COR-L47 (cell line): ENCODE measurements around the gene TPM1.
A peak's percentile ranks its signal among the peaks of the same experiment; 100 is the strongest.
"Not testable (repeated sequence)": the region's sequence is repeated elsewhere in the genome, so short reads cannot be mapped to it uniquely, and the experiment has no call there.

Source experiments
- DNase-seq: peaks from one replicate; lab custom pipeline; 2025; lab: John Stamatoyannopoulos, UW

The TPM1 gene

GRCh38 chr15:63041974-63042876 is at the start of gene TPM1:
TSS of gene TPM1 (plus strand) at chr15:63042747. CDS start at chr15:63042830, 83 bp downstream.
- peak; percentile 38 for DNase-seq

GRCh38 chr15:62993066-62993465 is 49.5 kb upstream of the TPM1 start:
- DNase-seq = no peak

DNA sequence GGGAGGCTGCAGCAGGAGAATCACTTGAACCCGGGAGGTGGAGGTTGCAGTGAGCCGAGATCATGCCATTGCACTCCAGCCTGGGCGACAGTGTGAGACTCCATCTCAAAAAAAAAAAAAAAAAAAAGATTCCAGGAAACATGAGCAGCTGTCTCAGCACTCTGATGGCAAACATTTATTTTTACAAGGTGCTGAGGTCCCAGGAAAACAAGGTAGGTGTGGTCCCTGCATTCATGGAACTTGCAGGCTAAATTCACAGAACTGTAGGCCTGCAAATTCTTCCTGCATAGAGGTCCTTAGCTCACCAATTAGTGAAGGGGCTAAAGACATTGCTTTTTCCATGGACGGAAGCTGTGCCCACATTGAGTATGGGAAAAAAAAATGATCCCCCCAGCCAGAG is 48.9 kb upstream of the TPM1 start:
- DNase-seq = not testable (repeated sequence)

DNA sequence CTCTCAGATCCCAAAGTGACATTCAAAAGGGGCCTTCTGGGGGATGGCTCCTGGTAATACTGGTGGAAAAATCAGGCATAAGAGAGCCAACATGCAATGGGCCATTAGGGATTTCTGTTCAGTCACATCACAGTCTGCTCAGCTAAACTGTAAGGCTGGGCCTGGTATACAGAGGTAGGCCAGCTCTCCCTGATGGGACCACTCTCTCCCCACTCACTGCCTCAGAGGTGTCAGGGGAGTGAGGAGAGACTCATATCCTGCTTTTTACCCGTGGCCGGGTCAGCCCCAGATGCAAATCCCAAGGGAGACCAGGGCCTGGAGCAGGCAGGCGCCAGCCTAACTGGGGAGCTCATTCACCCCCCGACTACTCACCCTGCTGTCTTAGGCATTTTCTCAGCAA is 48.1 kb upstream of the TPM1 start:
- no peak for DNase-seq

- no peak for DNase-seq
Measured at GRCh38 chr15:62994975-62995681, 47.4 kb upstream of the TPM1 start.

DNA sequence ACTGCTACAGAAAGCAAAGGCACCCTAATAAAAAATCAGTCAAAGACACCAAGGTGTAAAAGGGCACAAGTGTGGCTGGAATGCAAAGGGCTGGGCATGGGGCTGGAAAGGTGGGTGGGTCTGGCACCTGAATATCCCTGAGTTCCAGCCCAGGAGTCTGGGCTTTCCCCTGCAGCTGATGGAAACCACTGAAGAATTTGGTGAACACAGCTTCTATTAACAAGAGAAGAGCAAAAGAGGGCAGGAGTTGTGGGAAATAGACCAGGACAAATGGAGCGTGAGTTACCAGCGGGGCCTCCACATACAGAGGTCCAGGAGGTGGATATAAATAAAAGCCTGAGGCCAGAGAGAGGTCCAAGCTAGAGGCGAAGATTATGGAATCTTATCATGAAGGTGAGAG is 45.1 kb upstream of the TPM1 start:
- no peak for DNase-seq

- no peak for DNase-seq
Measured at GRCh38 chr15:62998262-62998890, 44.2 kb upstream of the TPM1 start.

GRCh38 chr15:62999178-62999577 is 43.4 kb upstream of the TPM1 start:
- DNase-seq = no peak

DNA sequence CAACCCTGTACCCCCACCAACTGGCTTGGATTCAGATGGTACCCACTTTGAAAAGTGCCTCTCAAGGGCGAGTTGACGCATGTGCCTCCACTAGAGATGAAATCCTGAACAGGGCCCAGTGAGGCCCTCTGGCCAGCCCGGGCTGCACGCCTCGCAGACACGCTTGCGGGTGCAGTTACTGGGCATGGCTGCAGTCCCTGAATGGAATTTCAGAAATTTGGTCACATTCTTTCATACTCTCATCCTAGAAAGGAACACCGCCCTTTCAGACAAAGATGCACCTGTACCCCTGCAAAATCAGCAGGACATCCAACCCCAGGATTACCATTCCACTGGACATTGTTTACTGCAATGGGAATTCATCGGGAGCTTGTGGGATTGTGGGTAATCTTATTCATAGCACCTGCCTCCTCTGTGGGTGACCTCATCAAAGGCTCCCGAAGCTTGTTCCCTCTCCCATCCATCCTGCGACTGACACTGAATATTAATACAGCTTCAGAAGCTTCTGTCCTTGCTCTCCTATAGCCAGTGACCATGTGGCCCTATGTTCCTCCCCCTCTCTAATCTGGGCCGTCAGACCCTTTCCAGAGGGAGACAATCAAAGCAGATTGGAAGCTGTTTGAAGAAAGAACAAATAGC is 42.5 kb upstream of the TPM1 start:
- no peak for DNase-seq

GRCh38 chr15:63000706-63001105 is 41.8 kb upstream of the TPM1 start:
- no peak for DNase-seq

DNA sequence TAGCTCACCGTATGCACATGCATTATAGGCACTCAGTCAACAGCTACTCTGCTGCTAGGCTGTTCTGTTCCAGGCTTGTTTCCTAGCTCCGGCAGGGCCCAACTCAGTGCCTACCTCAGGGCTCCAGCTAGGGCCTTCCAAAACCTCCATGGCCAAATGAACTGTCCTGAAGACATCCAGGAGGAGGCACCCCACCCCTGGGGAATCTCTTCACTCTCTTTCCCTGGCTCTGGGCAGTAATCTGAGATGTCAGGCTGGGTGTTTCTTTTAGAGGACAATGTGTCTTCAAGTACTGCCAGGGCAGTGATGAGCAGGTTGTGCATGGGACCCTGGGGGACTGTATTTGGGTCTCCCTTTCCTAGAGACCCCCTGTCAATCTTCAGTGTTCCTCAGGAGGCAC is 38.3 kb upstream of the TPM1 start:
- DNase-seq = no peak

GRCh38 chr15:63006032-63006878 is 36.3 kb upstream of the TPM1 start:
- no peak for DNase-seq

DNA sequence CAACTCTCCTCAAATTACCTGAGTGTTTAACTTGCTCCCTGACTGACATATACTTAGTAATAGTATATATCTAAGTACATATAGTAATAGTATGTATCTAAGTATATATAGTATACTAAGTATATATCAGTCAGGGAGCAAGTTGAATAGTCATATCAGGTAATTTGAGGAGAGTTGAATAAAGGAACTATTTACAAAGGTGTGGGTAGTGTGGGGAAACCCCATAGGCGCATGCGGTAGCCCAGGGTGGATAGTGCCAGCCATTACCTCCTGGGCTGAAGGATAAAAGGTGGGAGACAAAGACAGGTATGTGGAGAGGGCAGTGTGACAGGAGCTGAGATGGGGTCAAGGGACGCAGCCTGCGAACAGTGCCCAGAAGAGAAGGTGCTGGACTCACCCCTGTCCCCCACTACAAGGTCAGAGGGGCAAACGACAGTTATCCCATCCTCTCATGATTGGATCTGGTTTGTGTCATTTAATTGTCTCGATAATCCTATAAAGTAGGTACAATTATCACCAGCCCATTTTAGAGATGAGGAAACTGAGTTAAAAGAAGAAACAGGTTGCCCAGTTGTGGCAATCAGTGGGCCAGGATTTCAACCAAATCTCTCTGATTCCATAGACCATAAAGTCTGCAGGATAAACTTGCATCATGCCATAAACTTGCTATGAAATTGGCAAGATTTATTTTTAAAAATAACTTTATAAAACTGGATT is 34.1 kb upstream of the TPM1 start:
- no peak for DNase-seq

DNA sequence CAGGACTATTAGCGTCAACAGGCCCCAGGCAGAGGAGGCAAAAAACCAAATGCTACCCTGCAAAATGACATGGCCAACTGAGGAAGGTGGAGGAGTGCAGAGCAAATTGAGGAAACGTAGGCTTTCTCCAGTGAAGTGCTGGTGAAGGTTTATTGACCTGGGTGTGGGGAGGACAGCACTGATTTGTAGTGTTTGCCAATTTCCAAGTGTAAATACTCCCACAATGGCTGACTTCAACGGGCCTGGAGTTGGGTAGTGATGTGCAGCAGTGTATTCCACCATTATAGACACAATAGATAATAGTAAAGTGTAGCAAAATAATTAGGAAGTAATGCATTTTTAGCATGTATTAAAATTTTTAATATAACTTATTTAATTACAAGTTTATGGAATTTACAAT is 32.2 kb upstream of the TPM1 start:
- DNase-seq = no peak

DNA sequence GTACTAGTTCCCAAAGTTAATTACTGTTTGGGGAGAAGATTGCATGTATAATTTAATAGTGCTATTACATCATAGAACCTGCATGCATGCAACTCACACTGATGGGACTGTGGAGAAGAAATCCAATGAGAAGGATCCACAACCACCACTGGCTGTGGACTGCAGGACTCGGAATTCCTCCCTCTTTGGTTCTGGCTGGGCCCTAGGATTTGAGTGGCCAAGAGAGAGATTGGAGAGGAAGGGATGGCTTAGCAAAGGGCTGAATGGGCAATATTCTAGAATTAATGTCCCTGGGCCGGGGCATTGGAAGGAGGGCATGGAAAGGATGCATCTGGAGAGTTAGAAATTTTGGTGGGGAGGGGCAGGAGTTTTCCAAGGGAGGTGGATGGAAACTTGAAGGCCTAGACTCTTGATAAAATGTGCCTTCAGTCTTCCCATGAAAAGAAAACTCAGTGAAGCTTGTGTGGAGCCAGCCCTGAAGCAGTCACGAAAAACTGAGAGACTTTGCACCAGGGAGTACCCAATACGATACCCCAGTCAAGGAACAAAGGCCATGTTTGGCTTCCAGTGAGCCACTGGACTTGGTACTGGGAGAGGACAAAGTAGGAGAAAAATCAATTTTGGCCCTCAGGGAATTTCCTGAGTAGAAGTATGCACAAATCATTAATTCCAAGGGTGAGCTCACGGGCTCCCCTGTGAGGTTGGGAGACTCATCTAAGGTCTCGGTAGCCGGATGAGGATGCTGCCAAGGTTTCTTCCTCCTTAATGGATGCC is 31.4 kb upstream of the TPM1 start:
- DNase-seq = no peak

DNA sequence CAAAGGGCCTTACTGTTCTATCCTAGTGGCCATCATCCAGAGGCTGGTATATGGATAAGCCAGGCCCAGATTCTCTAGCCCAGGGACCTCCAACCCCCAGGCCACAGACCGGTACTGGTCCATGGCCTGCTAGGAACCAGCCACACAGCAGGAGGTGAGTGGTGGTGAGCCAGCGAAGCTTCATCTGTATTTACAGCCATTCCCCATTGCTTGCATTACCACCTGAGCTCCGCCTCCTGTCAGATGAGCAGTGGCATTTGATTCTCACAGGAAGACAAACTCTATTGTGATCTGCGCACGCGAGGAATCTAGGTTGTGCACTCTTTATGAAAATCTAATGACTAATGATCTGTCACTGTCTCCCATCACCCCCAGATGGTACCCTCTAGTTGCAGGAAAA is 30.1 kb upstream of the TPM1 start:
- DNase-seq = no peak

DNA sequence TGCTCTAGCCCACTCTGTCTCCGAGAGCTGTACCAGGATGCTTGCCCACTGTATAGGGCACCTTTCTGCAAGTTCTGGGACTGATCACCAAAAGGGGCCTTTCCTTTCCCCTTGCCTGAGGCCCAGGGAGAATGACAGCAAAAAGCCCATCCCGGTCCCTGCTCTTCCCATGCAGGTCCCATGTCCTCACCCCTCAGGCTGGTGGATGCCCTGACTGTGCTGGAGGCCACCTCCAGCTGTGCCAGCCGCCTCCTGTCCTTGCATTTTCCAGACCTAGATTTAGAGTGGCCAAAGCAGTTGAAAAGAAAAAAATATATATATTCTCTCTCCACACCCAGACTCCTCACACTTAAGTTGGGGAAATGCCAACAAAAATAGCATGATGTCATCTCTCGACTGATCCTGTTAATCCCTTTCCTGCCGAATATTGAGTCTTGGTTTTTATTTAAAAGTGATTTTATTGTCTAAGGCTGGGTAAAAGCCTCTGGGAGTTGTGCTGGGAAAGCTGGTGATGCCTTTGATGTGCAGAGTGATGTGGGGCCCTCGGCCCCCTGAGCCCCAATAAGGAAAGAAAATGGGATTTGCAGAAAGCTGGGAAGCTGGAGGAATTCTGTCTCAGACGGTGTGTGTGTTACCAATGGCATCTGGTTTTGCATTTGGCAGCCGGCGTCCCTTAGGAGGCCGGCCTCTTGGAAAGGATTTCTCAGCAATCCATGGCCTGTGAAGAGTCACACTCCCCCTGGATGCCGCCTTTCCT is 29.3 kb upstream of the TPM1 start:
- DNase-seq = no peak

DNA sequence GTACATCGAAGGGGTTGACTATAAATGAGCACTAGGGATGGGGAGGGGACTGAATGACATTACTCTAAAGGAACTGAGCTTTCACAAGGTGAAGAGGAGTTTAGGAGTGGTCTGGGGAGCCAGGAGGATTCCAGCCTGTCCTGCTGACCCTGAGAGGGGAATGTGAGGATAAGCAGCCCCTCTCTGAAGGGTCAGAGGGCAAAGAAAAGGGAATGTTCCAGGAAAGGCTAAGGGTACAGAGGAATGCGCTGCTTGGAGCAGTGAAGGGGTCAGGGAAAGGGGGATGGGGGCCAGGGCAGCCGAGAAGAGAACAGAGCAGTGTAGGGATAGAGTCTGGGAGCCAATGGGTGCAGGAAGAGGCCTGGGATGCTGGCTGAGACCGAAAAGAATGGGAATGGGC is 28.0 kb upstream of the TPM1 start:
- no peak for DNase-seq

DNA sequence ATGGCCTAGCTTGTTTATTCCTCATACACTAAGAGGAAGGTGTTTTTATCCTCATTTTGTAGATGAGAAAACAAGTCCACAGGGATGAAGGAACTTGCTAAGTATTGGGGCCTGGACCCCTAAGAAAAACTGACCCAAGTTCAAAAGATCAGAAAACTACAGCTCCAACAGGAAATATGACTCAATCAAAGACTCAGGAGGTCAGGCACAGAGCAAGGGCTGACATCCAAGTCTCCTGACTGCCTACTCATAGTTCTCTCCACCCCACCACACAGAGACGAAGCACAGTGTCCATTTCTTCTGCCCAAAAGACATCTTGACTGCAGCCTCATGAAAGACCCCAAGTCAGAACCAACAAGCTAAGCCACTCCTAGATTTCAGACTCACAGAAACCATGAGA is 26.9 kb upstream of the TPM1 start:
- no peak for DNase-seq
